ENCODE data around the gene RBBP5.

RBBP5 gene

GRCh38 chr1:205056956-205057568, 64.7 kb downstream of the RBBP5 start:
- no peak overlapping the region for H3K4me3 ChIP-seq (replicated peaks; ENCODE audit: low read depth, low read length)
- TF ChIP-seq CTCF (IDR thresholded peaks at IDR 0.05; ENCODE audit: low read depth, low read length, missing control alignments), result no peak
- no peak for DNase-seq (ENCODE audit: extremely low read depth, low read depth)

- no peak overlapping the region for H3K4me3 ChIP-seq (replicated peaks; ENCODE audit: low read depth, low read length)
- no peak for TF ChIP-seq CTCF (IDR thresholded peaks at IDR 0.05; ENCODE audit: low read depth, low read length, missing control alignments)
- DNase-seq (ENCODE audit: extremely low read depth, low read depth), result no peak
Observed at GRCh38 chr1:205056188-205056611, 65.6 kb downstream of the RBBP5 start.

GRCh38 chr1:205054013-205054412, 67.8 kb downstream of the RBBP5 start:
- TF ChIP-seq CTCF (IDR thresholded peaks at IDR 0.05; ENCODE audit: low read depth, low read length, missing control alignments), result no peak
- no peak for DNase-seq (ENCODE audit: extremely low read depth, low read depth)
- no peak overlapping the region for H3K4me3 ChIP-seq (replicated peaks; ENCODE audit: low read depth, low read length)

- no peak overlapping the region for H3K4me3 ChIP-seq (replicated peaks; ENCODE audit: low read depth, low read length)
- DNase-seq (ENCODE audit: extremely low read depth, low read depth), result no peak
- no peak for TF ChIP-seq CTCF (IDR thresholded peaks at IDR 0.05; ENCODE audit: low read depth, low read length, missing control alignments)
Observed at GRCh38 chr1:205053296-205053695, 68.5 kb downstream of the RBBP5 start.

- no peak overlapping the region for H3K4me3 ChIP-seq (replicated peaks; ENCODE audit: low read depth, low read length)
- TF ChIP-seq CTCF (IDR thresholded peaks at IDR 0.05; ENCODE audit: low read depth, low read length, missing control alignments), result no peak
- no peak for DNase-seq (ENCODE audit: extremely low read depth, low read depth)
Observed at GRCh38 chr1:205052690-205053089, 69.1 kb downstream of the RBBP5 start.

GRCh38 chr1:205049479-205049878, 72.3 kb downstream of the RBBP5 start:
- no peak for DNase-seq (ENCODE audit: extremely low read depth, low read depth)
- no peak overlapping the region for H3K4me3 ChIP-seq (replicated peaks; ENCODE audit: low read depth, low read length)
- no peak for TF ChIP-seq CTCF (IDR thresholded peaks at IDR 0.05; ENCODE audit: low read depth, low read length, missing control alignments)

- no peak overlapping the region for H3K4me3 ChIP-seq (replicated peaks; ENCODE audit: low read depth, low read length)
- TF ChIP-seq CTCF (IDR thresholded peaks at IDR 0.05; ENCODE audit: low read depth, low read length, missing control alignments), result no peak
- DNase-seq (ENCODE audit: extremely low read depth, low read depth), result no peak
Observed at GRCh38 chr1:205048382-205048781, 73.4 kb downstream of the RBBP5 start.

All from HFF-Myc (cell line).